DND-41 (cell line): ENCODE data around the gene NXPH1.

ENCODE experiments used
- ATAC-seq: fragments of 200-7000 bp; cut with Tn5 transposase; 3 replicates; pipeline ENCODE4 v1.9.1; 2021; ENCODE audit warnings: low read depth; ENCODE audit not compliant: insufficient read depth
- DNase-seq: peaks from one replicate; pipeline ENCODE4 v3.0.0-alpha.2; 2020
- H2AFZ ChIP-seq: 2 replicates; pipeline ENCODE4 v1.6.0; 2012; ENCODE audit warnings: low read depth, low read length
- H3K27ac ChIP-seq: 2 replicates; pipeline ENCODE4 v1.5.1; 2012; ENCODE audit warnings: low read length, inconsistent platforms
- H3K27me3 ChIP-seq: fragments of 200-600 bp; sonication (generic); 2 replicates; pipeline ENCODE4 v1.6.0; 2012; ENCODE audit warnings: low read length, mild to moderate bottlenecking, inconsistent platforms; ENCODE audit not compliant: insufficient read depth, poor library complexity
- H3K36me3 ChIP-seq: 2 replicates; pipeline ENCODE4 v1.5.1; 2012; ENCODE audit warnings: low read length, inconsistent platforms; ENCODE audit not compliant: insufficient read depth
- H3K4me1 ChIP-seq: 2 replicates; pipeline ENCODE4 v1.5.1; 2012; ENCODE audit warnings: mild to moderate bottlenecking, low read length; ENCODE audit not compliant: insufficient read depth
- H3K4me2 ChIP-seq: 2 replicates; pipeline ENCODE4 v1.6.0; 2012; ENCODE audit warnings: mild to moderate bottlenecking, moderate library complexity, low read length, inconsistent platforms; ENCODE audit not compliant: insufficient read depth
- H3K4me3 ChIP-seq, 2 experiments: fragments of 200-600 bp in 1 of 2; shearing (Covaris generic) in 1 of 2; 2 replicates each; pipeline ENCODE4 v1.5.1; 2012 to 2016; ENCODE audit warnings: inconsistent platforms in 2 of 2, low read length in 2 of 2, mild to moderate bottlenecking in 2 of 2, low read depth in 1 of 2, moderate library complexity in 1 of 2
- H3K79me2 ChIP-seq: 2 replicates; pipeline ENCODE4 v1.6.0; 2012; ENCODE audit warnings: low read length, inconsistent platforms; ENCODE audit not compliant: insufficient read depth
- H3K9ac ChIP-seq: 2 replicates; pipeline ENCODE4 v1.6.0; 2012; ENCODE audit warnings: low read depth, mild to moderate bottlenecking, inconsistent platforms, low read length, moderate library complexity
- H3K9me3 ChIP-seq: 2 replicates; pipeline ENCODE4 v1.5.1; 2012; ENCODE audit warnings: low read length, moderate library complexity, mild to moderate bottlenecking, inconsistent platforms; ENCODE audit not compliant: insufficient read depth, severe bottlenecking
- H4K20me1 ChIP-seq: 2 replicates; pipeline ENCODE4 v1.6.0; 2012; ENCODE audit warnings: low read length; ENCODE audit not compliant: insufficient read depth
- EZH2 ChIP-seq: IDR thresholded peaks from 3 replicates; pipeline ENCODE4 v1.6.1; 2012; ENCODE audit warnings: borderline replicate concordance, low read depth, mild to moderate bottlenecking, moderate library complexity, low read length, inconsistent platforms; ENCODE audit not compliant: severe bottlenecking
- TF ChIP-seq, protein P1 (sequence below): IDR thresholded peaks from 2 replicates; pipeline ENCODE4 v1.5.1; 2012; ENCODE audit warnings: borderline replicate concordance, low read length, moderate library complexity, mild to moderate bottlenecking; ENCODE audit not compliant: poor library complexity, severe bottlenecking; ENCODE audit errors: extremely low read depth

The NXPH1 gene

DNA sequence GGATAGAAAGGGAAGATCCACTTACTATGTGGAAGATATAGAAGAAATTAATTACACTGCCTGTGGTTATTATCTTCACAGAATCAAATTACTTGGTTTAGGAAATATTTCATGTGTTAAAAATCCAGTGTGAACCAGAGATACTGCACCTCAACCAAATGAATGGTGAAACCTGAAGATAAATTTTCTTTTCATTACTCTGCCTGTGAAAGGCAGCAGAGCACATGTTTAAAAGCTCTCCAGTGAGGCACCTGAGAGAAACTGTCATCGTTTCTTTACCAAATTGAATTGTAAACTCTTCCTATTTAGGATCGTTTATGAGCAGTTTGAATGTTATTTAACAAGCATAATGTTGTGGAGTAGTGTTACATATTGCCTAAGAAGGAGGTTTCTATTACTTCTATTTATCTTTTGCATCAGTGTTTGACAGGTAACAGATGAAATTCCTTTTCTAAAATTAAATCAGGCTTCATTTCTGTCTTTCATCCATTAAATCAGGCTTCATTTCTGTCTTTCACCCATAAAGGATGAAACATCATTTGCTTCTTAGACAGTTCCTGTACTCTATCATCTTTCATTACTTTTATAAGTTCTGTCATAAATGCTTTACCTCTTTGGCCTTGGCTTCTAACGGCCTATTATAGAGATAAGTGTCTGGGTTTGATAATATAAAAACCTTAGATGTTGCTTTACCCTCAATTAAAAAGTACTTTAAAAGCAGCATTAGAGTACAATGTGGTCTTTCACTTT is 266.6 kb downstream of the NXPH1 start:
- H3K27me3 ChIP-seq = no peaks in the 10 kb centered on the region
- H3K4me2 ChIP-seq = no peak overlapping the region
- H3K9me3 ChIP-seq = no peaks in the 10 kb centered on the region
- TF ChIP-seq, protein P1, sequence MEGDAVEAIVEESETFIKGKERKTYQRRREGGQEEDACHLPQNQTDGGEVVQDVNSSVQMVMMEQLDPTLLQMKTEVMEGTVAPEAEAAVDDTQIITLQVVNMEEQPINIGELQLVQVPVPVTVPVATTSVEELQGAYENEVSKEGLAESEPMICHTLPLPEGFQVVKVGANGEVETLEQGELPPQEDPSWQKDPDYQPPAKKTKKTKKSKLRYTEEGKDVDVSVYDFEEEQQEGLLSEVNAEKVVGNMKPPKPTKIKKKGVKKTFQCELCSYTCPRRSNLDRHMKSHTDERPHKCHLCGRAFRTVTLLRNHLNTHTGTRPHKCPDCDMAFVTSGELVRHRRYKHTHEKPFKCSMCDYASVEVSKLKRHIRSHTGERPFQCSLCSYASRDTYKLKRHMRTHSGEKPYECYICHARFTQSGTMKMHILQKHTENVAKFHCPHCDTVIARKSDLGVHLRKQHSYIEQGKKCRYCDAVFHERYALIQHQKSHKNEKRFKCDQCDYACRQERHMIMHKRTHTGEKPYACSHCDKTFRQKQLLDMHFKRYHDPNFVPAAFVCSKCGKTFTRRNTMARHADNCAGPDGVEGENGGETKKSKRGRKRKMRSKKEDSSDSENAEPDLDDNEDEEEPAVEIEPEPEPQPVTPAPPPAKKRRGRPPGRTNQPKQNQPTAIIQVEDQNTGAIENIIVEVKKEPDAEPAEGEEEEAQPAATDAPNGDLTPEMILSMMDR = no peak
- no peak for TF ChIP-seq EZH2
- no peak overlapping the region for H3K27ac ChIP-seq
- no peaks in the 10 kb centered on the region for H3K79me2 ChIP-seq
- no peaks in the 10 kb centered on the region for H3K36me3 ChIP-seq
- no peaks in the 10 kb centered on the region for H4K20me1 ChIP-seq
- no peak overlapping the region for H3K4me3 ChIP-seq
- DNase-seq (no peak), ATAC-seq (no peak)
- H2AFZ ChIP-seq = no peak overlapping the region
- H3K9ac ChIP-seq = no peak overlapping the region
- H3K4me1 ChIP-seq = no peaks in the 10 kb centered on the region

- no peak overlapping the region for H3K27ac ChIP-seq
- DNase-seq (no peak), ATAC-seq (no peak)
- no peaks in the 10 kb centered on the region for H3K27me3 ChIP-seq
- no peak overlapping the region for H2AFZ ChIP-seq
- H3K79me2 ChIP-seq = no peaks in the 10 kb centered on the region
- no peak overlapping the region for H3K4me2 ChIP-seq
- H3K9ac ChIP-seq = no peak overlapping the region
- no peaks in the 10 kb centered on the region for H4K20me1 ChIP-seq
- no peak overlapping the region for H3K4me3 ChIP-seq
- H3K9me3 ChIP-seq = no peaks in the 10 kb centered on the region
- no peak for TF ChIP-seq EZH2
- TF ChIP-seq, protein P1 = no peak
- H3K36me3 ChIP-seq = no peaks in the 10 kb centered on the region
- H3K4me1 ChIP-seq = no peaks in the 10 kb centered on the region
These were observed 269.4 kb downstream of the NXPH1 start for GRCh38 chr7:8702807-8703206.

GRCh38 chr7:8710124-8710523 is 276.7 kb downstream of the NXPH1 start:
- Histone ChIP-seq H3K4me1 (no peaks in the 10 kb centered on the region), H3K79me2 (no peaks in the 10 kb centered on the region), H3K4me2 (no peak overlapping the region), H3K4me3 (no peak overlapping the region), H3K9ac (no peak overlapping the region), H3K9me3 (no peaks in the 10 kb centered on the region), H2AFZ (no peak overlapping the region), H3K27me3 (no peaks in the 10 kb centered on the region), H3K27ac (no peak overlapping the region), H3K36me3 (no peaks in the 10 kb centered on the region), H4K20me1 (no peaks in the 10 kb centered on the region)
- DNase-seq (no peak), ATAC-seq (no peak)
- TF ChIP-seq EZH2 = no peak
- TF ChIP-seq, protein P1 = no peak

DNA sequence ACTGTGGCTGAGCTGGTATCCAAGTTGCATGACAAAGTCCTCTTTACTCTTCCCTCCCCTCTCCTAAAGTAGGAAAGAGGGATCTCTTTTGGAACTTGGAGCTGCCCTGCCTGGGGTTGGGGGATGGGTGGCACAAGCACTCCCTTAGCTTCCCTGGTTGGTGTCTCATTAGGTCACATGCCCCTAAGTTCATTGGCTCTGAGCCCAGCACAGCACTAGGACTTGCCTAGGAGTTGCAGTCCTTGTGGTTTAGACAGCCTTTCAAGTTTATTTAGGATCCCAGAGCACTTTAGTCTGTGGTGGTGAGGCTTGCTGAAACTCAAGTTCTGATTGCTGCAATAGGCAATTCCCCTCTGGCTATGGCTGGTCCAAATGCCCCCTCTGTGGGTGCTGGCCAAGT is 281.4 kb downstream of the NXPH1 start:
- peak; percentile 31; the same call in 1 of the 3 replicates for ATAC-seq
- H3K27me3 ChIP-seq = no peaks in the 10 kb centered on the region
- no peak overlapping the region for H3K4me3 ChIP-seq
- no peak overlapping the region for H3K9ac ChIP-seq
- no peak overlapping the region for H2AFZ ChIP-seq
- H3K9me3 ChIP-seq = no peaks in the 10 kb centered on the region
- TF ChIP-seq EZH2 = no peak
- no peaks in the 10 kb centered on the region for H4K20me1 ChIP-seq
- H3K4me2 ChIP-seq = no peak overlapping the region
- no peaks in the 10 kb centered on the region for H3K79me2 ChIP-seq
- H3K4me1 ChIP-seq = no peaks in the 10 kb centered on the region
- no peaks in the 10 kb centered on the region for H3K36me3 ChIP-seq
- no peak overlapping the region for H3K27ac ChIP-seq
- no peak for DNase-seq
